Measurements from ENCODE around the gene CCDC192. TPM values are rescaled to one million over a fixed set of nuclear protein-coding genes. Genes with fewer than 3 reads are reported as not detected.
A peak's percentile ranks its signal among the peaks of the same experiment; 100 is the strongest.

The CCDC192 gene
- total and polyA plus RNA-seq, 8 donors, result 0.81 to 1.6 (median 1.2) TPM; not detected in 2

DNA sequence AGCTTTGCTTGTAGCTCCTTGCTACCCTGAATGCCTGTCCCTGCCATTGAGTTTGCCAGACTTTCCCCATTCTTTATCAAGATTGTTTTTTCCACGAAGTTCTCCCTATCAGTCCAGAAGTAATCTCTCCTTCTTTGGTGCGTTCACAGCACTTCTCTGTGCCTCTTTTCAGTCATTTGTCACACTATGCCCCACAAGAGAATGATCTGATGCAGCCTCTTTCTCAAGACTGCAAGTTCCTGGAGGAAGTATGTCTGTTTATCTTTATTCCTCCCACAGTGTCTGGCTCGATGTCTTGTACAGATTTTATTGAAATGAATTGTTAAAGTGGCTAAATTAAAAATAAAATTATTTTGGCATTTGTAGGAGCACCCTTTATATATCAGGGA is 99.3 kb downstream of the CCDC192 start:
- DNase-seq, result no peak
- intact Hi-C loops (cut with DNase I), result no loop called here
- H3K4me1 ChIP-seq, result no peaks in the 10 kb centered on the region
- no peak overlapping the region for H3K27ac ChIP-seq
- ATAC-seq, result peak; percentile 31
- no peaks in the 10 kb centered on the region for H3K9me3 ChIP-seq
- H3K27me3 ChIP-seq, result no peaks in the 10 kb centered on the region
- no peaks in the 10 kb centered on the region for H3K36me3 ChIP-seq
- TF ChIP-seq, protein P1, sequence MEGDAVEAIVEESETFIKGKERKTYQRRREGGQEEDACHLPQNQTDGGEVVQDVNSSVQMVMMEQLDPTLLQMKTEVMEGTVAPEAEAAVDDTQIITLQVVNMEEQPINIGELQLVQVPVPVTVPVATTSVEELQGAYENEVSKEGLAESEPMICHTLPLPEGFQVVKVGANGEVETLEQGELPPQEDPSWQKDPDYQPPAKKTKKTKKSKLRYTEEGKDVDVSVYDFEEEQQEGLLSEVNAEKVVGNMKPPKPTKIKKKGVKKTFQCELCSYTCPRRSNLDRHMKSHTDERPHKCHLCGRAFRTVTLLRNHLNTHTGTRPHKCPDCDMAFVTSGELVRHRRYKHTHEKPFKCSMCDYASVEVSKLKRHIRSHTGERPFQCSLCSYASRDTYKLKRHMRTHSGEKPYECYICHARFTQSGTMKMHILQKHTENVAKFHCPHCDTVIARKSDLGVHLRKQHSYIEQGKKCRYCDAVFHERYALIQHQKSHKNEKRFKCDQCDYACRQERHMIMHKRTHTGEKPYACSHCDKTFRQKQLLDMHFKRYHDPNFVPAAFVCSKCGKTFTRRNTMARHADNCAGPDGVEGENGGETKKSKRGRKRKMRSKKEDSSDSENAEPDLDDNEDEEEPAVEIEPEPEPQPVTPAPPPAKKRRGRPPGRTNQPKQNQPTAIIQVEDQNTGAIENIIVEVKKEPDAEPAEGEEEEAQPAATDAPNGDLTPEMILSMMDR (IDR thresholded peaks at IDR 0.05), result no peak
- H3K4me3 ChIP-seq, result no peak overlapping the region

DNA sequence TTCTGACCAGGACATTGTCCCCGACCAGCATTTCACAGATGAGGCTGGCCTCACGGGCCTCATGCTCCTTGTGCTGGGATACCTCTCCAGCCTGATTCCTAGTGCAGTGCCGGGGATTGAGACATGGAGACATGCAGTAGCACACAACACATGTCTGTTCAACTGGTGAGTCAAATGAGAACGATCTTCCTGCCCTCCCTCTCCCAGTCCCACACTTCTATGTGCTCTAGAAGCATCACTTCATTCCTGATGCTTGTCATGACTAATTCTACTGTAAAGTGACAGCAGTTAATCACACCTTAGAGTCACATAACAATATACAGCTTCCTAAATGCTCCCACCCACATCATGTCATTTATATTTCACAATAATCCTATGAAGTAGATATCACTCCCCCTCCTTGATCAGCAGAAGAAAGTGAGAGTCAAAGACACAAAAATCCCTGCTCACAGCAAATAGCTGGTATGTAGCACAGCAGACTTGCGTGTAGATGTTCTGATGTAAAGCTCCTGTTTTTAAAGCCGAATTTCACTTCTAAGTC is 101.8 kb downstream of the CCDC192 start:
- DNase-seq (no peak), ATAC-seq (no peak)
- no peaks in the 10 kb centered on the region for H3K4me1 ChIP-seq
- H3K4me3 ChIP-seq, result no peak overlapping the region
- H3K36me3 ChIP-seq, result no peaks in the 10 kb centered on the region
- TF ChIP-seq, protein P1 (IDR thresholded peaks at IDR 0.05), result no peak
- no peak overlapping the region for H3K27ac ChIP-seq
- no peaks in the 10 kb centered on the region for H3K9me3 ChIP-seq
- intact Hi-C loops (cut with DNase I), result no loop called here
- H3K27me3 ChIP-seq, result no peaks in the 10 kb centered on the region

DNA sequence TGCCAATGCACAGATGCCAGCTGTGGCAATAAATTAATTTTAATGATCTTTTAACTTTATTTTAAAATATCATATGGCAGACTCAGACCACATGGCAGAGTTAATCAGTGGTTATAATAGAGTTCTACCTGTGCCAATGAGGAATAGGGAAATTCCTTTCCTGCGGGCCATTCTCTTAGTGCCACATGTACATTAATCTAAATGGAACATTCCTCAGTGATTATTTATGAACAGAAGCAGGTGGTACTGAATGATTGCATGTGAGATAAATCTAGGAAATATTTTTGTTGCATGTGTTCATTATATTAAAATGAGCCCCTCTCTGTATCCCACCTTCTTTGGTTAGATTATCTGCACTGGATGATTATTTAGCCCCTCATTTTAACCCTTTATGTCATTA is 102.3 kb downstream of the CCDC192 start:
- ATAC-seq (no peak), DNase-seq (no peak)
- Histone ChIP-seq H3K4me1 (no peaks in the 10 kb centered on the region), H3K27me3 (no peaks in the 10 kb centered on the region), H3K4me3 (no peak overlapping the region), H3K36me3 (no peaks in the 10 kb centered on the region), H3K27ac (no peak overlapping the region), H3K9me3 (no peaks in the 10 kb centered on the region)
- TF ChIP-seq, protein P1 (IDR thresholded peaks at IDR 0.05), result no peak
- intact Hi-C loops (cut with DNase I), result no loop called here

DNA sequence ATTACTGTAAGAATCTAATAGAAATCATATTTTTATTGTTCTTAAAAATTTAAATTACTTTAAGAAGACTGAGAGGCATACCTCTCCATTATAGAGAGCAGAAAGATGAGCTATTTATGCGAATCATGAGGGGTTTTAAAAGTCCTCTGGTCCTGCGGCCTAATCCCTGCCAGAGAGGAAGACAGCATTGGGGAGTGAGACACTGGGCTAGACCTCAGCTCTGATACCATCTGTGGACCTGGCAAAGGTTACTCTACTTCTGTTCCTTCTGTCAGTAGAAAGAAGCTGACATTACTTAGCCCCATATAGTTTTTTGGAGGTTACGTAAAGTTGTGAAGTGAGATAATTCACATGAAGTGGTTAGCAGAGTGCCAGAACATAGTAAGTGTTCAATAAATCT is 103.6 kb downstream of the CCDC192 start:
- DNase-seq (no peak), ATAC-seq (no peak)
- TF ChIP-seq, protein P1 (IDR thresholded peaks at IDR 0.05), result no peak
- no peak overlapping the region for H3K27ac ChIP-seq
- H3K9me3 ChIP-seq, result no peaks in the 10 kb centered on the region
- no peaks in the 10 kb centered on the region for H3K27me3 ChIP-seq
- no peak overlapping the region for H3K4me3 ChIP-seq
- H3K36me3 ChIP-seq, result no peaks in the 10 kb centered on the region
- no peaks in the 10 kb centered on the region for H3K4me1 ChIP-seq
- intact Hi-C loops (cut with DNase I), result no loop called here

DNA sequence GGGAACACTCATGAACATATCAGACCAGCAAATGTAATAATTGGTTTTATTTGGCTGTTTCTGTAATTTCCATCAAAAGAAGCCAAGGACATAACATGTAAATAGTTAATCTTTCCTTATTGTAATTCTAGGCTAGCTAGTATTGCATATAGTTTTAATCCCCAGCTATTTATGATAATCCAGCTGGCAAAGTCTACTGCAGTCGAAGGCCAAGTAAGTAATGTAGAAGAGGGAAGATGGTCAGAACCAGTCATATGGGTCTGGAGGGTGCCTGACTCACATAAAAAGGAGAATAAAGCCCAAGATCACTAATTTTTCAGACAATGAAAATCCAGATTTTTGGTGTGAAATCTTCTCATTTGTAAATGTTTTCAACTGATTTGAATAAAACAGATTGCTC is 106.3 kb downstream of the CCDC192 start:
- no peaks in the 10 kb centered on the region for H3K4me1 ChIP-seq
- no peaks in the 10 kb centered on the region for H3K27me3 ChIP-seq
- H3K27ac ChIP-seq, result no peak overlapping the region
- H3K9me3 ChIP-seq, result no peaks in the 10 kb centered on the region
- ATAC-seq, result no peak
- intact Hi-C loops (cut with DNase I), result no loop called here
- TF ChIP-seq, protein P1 (IDR thresholded peaks at IDR 0.05), result no peak
- no peak for DNase-seq
- no peak overlapping the region for H3K4me3 ChIP-seq
- no peaks in the 10 kb centered on the region for H3K36me3 ChIP-seq

Measured in left lung (tissue), 10 donors.